Vagina (tissue), 2 donors: ENCODE data around the gene ARHGAP31.

Source experiments
- POLR2AphosphoS5 ChIP-seq, 2 donors: sonication (generic); formaldehyde crosslinking; IDR thresholded peaks; one replicate each; pipeline ENCODE4 v1.9.0; 2017; ENCODE audit warnings: antibody characterized with exemption in 2 of 2, mild to moderate bottlenecking in 2 of 2, low read depth in 1 of 2; ENCODE audit not compliant: insufficient read depth in 1 of 2
- TF ChIP-seq, protein P1 (sequence below), 3 experiments: fragments of 450-650 bp in 2 of 3; fragments of 200-600 bp in 1 of 3; sonication (generic) in 1 of 3; IDR thresholded peaks; one replicate each; pipeline ENCODE4 v1.5.1; 2017 to 2019; ENCODE audit warnings: antibody characterized with exemption in 3 of 3, mild to moderate bottlenecking in 2 of 3, moderate library complexity in 2 of 3

DNA sequence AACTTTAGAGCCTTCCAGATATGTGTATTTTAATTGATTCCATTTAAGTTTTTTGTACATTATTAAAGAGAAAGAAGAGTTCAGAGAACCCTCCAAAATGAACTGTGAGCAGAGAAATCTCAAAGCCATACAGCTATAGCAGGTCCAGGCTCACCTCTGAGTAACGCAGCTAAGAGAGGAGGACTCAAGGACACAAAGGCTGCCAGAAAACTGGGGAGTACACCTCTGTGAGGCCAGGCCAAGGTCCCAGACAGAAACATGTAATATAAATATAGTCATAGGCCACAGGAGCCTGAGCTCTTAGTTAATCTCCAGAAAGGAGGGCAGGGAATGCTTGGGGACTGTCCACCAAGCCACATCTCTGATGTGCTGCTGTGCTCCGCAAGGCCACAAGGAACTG, 102.7 kb downstream of the ARHGAP31 start:
- TF ChIP-seq, protein P1, sequence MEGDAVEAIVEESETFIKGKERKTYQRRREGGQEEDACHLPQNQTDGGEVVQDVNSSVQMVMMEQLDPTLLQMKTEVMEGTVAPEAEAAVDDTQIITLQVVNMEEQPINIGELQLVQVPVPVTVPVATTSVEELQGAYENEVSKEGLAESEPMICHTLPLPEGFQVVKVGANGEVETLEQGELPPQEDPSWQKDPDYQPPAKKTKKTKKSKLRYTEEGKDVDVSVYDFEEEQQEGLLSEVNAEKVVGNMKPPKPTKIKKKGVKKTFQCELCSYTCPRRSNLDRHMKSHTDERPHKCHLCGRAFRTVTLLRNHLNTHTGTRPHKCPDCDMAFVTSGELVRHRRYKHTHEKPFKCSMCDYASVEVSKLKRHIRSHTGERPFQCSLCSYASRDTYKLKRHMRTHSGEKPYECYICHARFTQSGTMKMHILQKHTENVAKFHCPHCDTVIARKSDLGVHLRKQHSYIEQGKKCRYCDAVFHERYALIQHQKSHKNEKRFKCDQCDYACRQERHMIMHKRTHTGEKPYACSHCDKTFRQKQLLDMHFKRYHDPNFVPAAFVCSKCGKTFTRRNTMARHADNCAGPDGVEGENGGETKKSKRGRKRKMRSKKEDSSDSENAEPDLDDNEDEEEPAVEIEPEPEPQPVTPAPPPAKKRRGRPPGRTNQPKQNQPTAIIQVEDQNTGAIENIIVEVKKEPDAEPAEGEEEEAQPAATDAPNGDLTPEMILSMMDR (IDR thresholded peaks at IDR 0.05): no peak
- no peak for TF ChIP-seq POLR2AphosphoS5 (IDR thresholded peaks at IDR 0.05; ENCODE audit: insufficient read depth in 1 of 2, low read depth in 1 of 2)
